Ramos (cell line): ENCODE results near the gene SEPHS2.
"Not testable (repeated sequence)": the region's sequence is repeated elsewhere in the genome, so short reads cannot be mapped to it uniquely, and the experiment has no call there.

Source experiments
- in situ Hi-C: fragments of 300-500 bp; cut with MboI; formaldehyde crosslinking; loops from one replicate; pipeline ENCODE4 v1.14.3; 2022; ENCODE audit warnings: low sequenced_read_pairs; ENCODE audit not compliant: unreplicated experiment

The SEPHS2 gene

GRCh38 chr16:30470632-30470995 lies 24.9 kb upstream of the SEPHS2 start:
- in situ Hi-C loops: no loop called here

DNA sequence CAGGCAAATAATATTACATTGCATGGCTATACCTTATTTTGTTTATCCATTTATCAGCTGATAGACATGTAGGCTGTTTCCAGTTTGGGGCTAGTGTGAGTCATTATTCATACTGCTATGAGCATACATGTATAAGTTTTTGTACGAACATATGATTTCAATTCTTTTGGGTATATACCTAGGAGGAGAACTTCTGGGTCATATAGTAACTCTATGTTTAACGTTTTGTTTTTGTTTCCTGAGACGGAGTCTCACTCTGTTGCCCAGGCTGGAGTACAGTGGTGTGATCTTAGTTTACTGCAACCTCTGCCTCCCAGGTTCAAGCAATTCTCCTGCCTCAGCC lies 24.5 kb upstream of the SEPHS2 start:
- in situ Hi-C loops: no loop called here

GRCh38 chr16:30464078-30464477 lies 18.4 kb upstream of the SEPHS2 start:
- in situ Hi-C loops: no loop called here

DNA sequence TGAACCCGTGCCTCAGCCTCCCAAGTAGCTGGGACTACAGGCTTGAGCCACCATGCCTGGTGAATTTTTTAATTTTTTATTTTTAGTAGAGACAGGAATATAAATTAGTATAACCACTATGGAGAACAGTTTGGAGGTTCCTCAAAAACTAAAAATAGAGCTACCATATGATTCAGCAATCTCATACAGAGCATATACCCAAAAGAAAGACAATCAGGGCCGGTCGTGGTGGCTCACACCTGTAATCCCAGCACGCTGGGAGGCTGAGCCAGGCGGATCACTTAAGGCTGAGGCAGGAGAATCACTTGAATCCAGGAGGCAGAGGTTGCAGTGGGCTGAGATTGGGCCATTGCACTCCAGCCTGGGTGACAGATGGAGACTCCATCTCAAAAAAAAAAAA lies 15.8 kb upstream of the SEPHS2 start:
- in situ Hi-C loops: not testable (repeated sequence)

GRCh38 chr16:30459456-30459855 lies 13.8 kb upstream of the SEPHS2 start:
- in situ Hi-C loops: no loop called here

- in situ Hi-C loops: no loop called here
These were observed 13.1 kb upstream of the SEPHS2 start for GRCh38 chr16:30458561-30459394.

DNA sequence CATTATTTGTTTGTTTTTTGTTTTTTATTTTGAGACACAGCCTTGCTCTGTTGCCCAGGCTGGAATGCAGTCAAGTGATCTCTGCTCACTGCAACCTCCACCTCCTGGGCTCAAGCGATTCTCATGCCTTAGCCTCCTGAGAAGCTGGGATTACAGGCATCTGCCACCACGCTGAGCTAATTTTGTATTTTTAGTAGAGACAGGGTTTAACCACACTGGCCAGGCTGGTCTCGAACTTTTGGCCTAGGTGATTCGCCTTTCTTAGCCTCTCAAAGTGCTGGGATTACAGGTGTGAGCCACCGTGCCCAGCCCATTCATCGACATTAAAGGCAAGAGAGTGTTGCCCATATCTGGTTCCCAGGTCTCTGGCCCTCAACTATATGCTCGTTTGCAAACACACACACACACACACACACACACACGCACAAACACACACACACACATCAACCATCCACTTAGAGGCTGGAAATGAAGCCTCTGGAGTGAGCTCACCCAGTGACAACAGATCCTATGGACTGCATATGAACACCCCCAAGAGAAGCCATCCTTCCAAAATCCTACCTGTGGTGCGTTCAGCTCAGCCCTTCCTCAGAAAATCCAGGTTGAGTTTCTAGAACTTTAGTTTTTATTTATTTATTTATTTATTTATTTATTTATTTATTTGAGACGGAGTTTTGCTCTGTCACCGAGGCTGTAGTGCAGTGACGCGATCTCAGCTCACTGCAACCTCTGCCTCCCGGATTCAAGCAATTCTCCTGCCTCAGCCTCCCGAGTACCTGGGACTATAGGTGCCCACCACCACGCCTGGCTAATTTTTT lies 12.3 kb upstream of the SEPHS2 start:
- in situ Hi-C loops: no loop called here

DNA sequence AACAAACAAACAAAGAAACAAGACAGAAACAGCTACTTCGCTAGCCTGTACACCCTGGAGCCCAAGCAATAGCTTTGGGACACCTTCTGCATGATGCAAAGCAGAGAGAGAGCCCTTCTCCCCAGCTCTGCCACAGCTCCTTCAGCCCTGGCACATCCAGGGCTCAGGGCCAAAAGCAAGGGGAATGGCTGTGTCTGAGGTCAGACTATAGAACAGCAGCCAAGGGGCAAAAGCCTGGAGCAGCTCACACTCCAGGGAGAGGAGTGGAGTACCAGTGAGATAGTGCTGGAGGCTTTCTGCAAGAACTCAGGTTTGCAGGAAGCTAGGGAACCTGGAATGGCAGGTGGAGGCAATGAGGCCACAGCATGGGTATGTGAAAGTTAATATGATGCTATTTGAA lies 11.6 kb upstream of the SEPHS2 start:
- in situ Hi-C loops: no loop called here

- in situ Hi-C loops: no loop called here
These were observed 10.6 kb upstream of the SEPHS2 start for GRCh38 chr16:30456302-30456701.

DNA sequence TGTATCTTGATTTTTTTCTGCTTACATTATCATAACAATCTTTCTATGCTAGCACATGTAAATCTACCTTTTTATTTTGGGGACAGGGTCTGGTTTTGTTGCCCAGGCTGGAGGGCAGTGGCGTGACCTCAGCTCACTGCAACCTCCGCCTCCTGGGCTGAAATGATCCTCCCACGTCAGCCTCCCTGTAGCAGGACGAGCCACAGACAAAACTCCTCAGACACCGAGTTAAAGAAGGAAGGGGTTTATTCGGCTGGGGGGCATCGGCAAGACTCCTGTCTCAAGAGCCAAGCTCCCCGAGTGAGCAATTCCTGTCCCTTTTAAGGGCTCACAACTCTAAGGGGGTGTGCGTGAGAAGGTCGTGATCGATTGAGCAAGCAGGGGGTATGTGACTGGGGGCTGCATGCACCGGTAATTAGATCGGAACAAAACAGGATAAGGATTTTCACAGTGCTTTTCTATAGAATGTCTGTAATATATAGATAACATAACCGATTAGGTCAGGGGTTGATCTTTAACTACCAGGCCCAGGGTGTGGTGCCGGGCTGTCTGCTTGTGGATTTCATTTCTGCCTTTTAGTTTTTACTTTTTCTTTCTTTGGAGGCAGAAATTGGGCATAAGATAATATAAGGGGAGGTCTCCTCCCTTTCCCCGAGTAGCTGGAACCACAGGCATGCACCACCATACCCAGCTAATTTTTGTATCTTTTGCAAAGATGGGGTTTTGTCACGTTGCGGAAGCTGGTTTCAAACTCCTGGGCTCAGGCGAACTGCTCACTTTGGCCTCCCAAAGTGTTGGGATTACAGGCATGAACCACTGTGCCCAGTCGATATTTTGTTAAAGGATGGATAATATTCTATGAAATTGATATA lies 7.3 kb upstream of the SEPHS2 start:
- in situ Hi-C loops: not testable (repeated sequence)

DNA sequence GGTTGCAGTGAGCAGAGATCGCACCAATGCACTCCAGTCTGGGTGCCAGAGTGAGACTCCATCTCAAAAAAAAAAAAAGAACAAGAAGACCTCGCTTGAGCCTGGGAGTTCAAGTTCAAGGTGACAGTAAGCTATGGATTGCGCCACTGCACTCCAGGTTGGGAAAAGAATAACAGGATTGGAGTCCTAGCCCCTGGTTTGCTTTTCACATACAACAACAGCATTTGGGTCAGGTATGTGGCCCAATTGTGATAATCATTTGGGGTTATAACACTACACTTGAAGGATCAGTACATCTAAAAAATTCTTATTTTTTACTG lies 3.4 kb upstream of the SEPHS2 start:
- in situ Hi-C loops: no loop called here

DNA sequence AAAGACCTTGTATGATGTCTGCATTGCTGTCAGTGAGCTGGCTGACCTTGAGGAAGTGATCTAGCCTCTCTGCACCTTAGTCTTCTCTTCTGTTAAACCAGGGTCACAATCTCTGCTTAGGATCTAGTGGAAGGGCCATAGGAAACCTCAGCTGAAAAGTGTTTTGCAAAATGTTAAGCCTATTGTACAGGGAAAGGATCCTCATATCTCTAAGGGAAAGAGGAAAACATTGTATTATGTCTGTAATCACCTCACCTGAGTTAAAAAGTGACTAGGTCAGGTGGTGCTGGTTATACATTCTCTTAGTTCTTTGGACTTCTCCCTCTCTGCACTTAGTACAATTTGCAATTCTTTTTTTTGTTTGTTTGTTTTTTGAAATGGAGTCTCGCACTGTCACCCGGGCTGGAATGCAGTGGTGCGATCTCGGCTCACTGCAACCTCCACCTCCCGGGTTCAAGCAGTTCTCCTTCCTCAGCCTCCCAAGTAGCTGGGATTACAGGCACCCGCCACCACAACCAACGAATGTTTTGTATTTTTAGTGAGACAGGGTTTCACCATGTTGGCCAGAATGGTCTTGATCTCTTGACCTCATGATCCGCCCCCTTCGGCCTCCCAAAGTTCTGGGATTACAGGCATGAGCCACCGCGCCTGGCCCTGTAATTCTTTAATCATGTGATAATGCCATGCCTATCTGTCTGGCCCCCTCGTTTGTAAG lies 2.0 kb upstream of the SEPHS2 start:
- in situ Hi-C loops: no loop called here

DNA sequence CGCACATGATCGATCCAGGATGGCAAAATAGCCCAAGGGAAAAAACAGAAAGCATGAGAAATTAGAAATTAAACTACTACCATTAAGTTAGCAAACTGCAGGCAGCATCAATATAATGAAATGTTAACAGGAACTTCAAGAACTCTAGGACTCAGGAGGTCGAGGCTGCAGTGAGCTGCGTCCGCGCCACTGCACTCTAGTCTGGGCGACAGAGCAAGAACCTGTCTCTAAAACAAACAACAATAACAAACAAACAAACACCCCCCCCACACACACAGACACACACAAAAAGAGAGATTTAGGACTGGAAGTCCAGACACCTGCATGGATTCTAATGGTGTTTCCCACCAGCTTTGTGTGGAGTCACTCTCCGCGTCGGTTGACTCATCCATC lies 525 bp upstream of the SEPHS2 start:
- in situ Hi-C loops: no loop called here

GRCh38 chr16:30445149-30445407 lies 596 bp downstream of the SEPHS2 start:
- in situ Hi-C loops: no loop called here

GRCh38 chr16:30444231-30445148 lies 1.2 kb downstream of the SEPHS2 start:
- in situ Hi-C loops: no loop called here

GRCh38 chr16:30443631-30444030 lies 2.0 kb downstream of the SEPHS2 start:
- in situ Hi-C loops: no loop called here

DNA sequence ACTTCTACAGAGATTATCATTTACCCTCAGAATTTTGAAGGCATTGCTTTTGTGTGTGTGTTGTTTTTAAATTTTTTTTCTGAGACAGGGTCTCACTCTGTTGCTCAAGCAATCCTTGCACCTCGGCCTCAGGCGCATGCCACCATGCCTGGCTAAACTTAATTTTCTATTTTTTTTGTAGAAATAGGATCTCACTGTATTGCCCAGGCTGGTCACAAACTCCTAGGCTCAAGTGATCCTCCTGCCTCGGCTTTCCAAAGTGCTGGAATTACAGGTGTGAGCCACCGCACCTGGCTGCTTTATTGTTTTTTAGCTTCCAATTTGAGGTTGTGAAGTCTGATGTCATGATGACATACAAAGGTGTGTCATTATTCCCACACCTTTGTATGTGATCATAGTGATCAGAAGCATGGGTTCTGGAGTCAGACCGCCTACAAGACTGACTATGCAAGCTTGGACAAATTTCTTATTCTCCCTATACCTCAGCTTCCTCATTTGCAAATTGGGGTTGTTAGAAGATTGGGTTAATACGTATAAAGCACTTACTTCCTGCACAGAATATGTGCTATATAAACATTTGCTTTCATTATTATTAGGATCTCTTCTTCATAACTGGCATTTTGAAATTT lies 5.8 kb downstream of the SEPHS2 start:
- in situ Hi-C loops: no loop called here

GRCh38 chr16:30438835-30439234 lies 6.8 kb downstream of the SEPHS2 start:
- in situ Hi-C loops: no loop called here

DNA sequence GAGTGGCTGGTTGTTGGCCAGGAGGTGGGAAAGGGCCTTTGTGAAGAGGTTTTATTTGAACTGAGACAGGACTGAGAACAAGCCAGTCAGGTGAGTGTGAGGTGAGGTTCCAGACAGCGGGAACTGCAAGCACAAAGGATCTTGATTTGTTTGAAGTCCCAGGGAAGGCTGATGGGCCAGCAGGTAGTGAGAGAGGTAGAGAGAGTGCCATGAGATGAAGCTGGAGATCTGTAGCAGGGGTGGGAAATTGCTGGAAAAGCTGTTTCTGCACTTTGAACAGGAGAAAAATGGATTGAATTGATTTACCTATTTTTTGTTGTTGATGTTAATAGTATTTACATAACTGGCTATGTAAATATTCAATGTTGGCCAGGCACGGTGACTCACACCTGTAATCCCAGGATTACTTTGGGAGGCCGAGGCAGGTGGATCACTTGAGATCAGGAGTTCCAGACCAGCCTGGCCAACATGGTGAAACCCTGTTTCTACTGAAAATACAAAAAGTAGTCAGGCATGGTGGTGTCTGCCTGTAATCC lies 8.1 kb downstream of the SEPHS2 start:
- in situ Hi-C loops: no loop called here
